ENCODE data around the gene BRD3OS. TPM values are rescaled to one million over a fixed set of nuclear protein-coding genes. Genes with fewer than 3 reads are reported as not detected.

BRD3OS gene
- total and polyA plus RNA-seq, 7 donors: 3.9 to 19.4 (median 11.7) TPM

GRCh38 chr9:134007571-134007970 lies 17.7 kb upstream of the BRD3OS start:
- no peaks in the 10 kb centered on the region for H3K9me3 ChIP-seq
- 82 to 88% methylated on average over 9 of the region's 9 CpGs for WGBS, 2 donors
- peaks cover 0 to 11% (median 0%) of the 10 kb centered on the region in 3 donors for H3K27me3 ChIP-seq
- DNase-seq: no peak
- TF ChIP-seq CTCF (IDR thresholded peaks at IDR 0.05) (no peak), POLR2AphosphoS5 (IDR thresholded peaks at IDR 0.05) (no peak), EP300 (IDR thresholded peaks at IDR 0.05) (no peak), POLR2A (IDR thresholded peaks at IDR 0.05) (no peak)
- H3K4me1 ChIP-seq: no peaks in the 10 kb centered on the region
- intact Hi-C loops (cut with DNase I): no loop called here
- H3K4me3 ChIP-seq: no peak overlapping the region
- no peaks in the 10 kb centered on the region for H3K36me3 ChIP-seq
- H3K27ac ChIP-seq: no peak overlapping the region

GRCh38 chr9:134010310-134011173 lies 14.7 kb upstream of the BRD3OS start:
- H3K4me1 ChIP-seq: no peaks in the 10 kb centered on the region
- H3K9me3 ChIP-seq: no peaks in the 10 kb centered on the region
- no peak overlapping the region for H3K27ac ChIP-seq
- peaks cover 0 to 5% (median 0%) of the 10 kb centered on the region in 3 donors for H3K27me3 ChIP-seq
- TF ChIP-seq CTCF (IDR thresholded peaks at IDR 0.05): no peak
- TF ChIP-seq POLR2AphosphoS5 (IDR thresholded peaks at IDR 0.05): no peak
- TF ChIP-seq EP300 (IDR thresholded peaks at IDR 0.05): no peak
- TF ChIP-seq POLR2A (IDR thresholded peaks at IDR 0.05): no peak
- 77 to 78% methylated on average over 20 of the region's 20 CpGs for WGBS, 2 donors
- intact Hi-C loops (cut with DNase I): no loop called here
- no peaks in the 10 kb centered on the region for H3K36me3 ChIP-seq
- no peak overlapping the region for H3K4me3 ChIP-seq
- no peak for DNase-seq

- no peak for TF ChIP-seq EP300 (IDR thresholded peaks at IDR 0.05)
- no peak for TF ChIP-seq POLR2AphosphoS5 (IDR thresholded peaks at IDR 0.05)
- no peak for TF ChIP-seq CTCF (IDR thresholded peaks at IDR 0.05)
- TF ChIP-seq POLR2A (IDR thresholded peaks at IDR 0.05): no peak
- no peak overlapping the region for H3K4me3 ChIP-seq
- no peak overlapping the region for H3K27ac ChIP-seq
- 92 to 93% methylated on average over 6 of the region's 6 CpGs for WGBS, 2 donors
- H3K9me3 ChIP-seq: no peaks in the 10 kb centered on the region
- H3K36me3 ChIP-seq: no peaks in the 10 kb centered on the region
- no peaks in the 10 kb centered on the region for H3K4me1 ChIP-seq
- no peak for DNase-seq
- intact Hi-C loops (cut with DNase I): no loop called here
- H3K27me3 ChIP-seq: peaks cover 0 to 5% (median 0%) of the 10 kb centered on the region in 3 donors
These were observed 13.9 kb upstream of the BRD3OS start for GRCh38 chr9:134011401-134011800.

GRCh38 chr9:134014946-134015345 lies 10.3 kb upstream of the BRD3OS start:
- 90 to 95% methylated on average over 2 of the region's 2 CpGs for WGBS, 2 donors
- no peaks in the 10 kb centered on the region for H3K36me3 ChIP-seq
- H3K9me3 ChIP-seq: no peaks in the 10 kb centered on the region
- TF ChIP-seq POLR2AphosphoS5 (IDR thresholded peaks at IDR 0.05) (no peak), EP300 (IDR thresholded peaks at IDR 0.05) (no peak), POLR2A (IDR thresholded peaks at IDR 0.05) (no peak), CTCF (IDR thresholded peaks at IDR 0.05) (no peak)
- DNase-seq: no peak
- no peak overlapping the region for H3K27ac ChIP-seq
- no peak overlapping the region for H3K4me3 ChIP-seq
- no peaks in the 10 kb centered on the region for H3K4me1 ChIP-seq
- H3K27me3 ChIP-seq: no peaks in the 10 kb centered on the region
- intact Hi-C loops (cut with DNase I): no loop called here
